H9 (cell line): Measurements from ENCODE around the gene SELENOM. TPM values are rescaled to one million over a fixed set of nuclear protein-coding genes. Genes with fewer than 3 reads are reported as not detected.

Experiments used
- DNase-seq: peaks from one replicate; pipeline ENCODE4 v3.0.0-alpha.2; 2017
- H2AFZ ChIP-seq: one replicate; pipeline ENCODE4 v1.6.1; 2013; ENCODE audit warnings: mild to moderate bottlenecking, low read length, control low read depth, moderate library complexity
- H2AK5ac ChIP-seq: 2 replicates; pipeline ENCODE4 v1.6.1; 2013; ENCODE audit warnings: low read length, control low read depth, mixed read lengths; ENCODE audit not compliant: insufficient read length
- H2BK120ac ChIP-seq: one replicate; pipeline ENCODE4 v1.6.1; 2013; ENCODE audit warnings: low read depth, mild to moderate bottlenecking, low read length, control low read depth, inconsistent platforms; ENCODE audit not compliant: poor library complexity, severe bottlenecking
- H2BK12ac ChIP-seq: 2 replicates; pipeline ENCODE4 v1.6.1; 2013; ENCODE audit warnings: low read length, control low read depth, mixed read lengths, low read depth; ENCODE audit not compliant: insufficient read length
- H2BK15ac ChIP-seq: 2 replicates; pipeline ENCODE4 v1.6.1; 2013; ENCODE audit warnings: low read depth, low read length, control low read depth
- H2BK20ac ChIP-seq: one replicate; pipeline ENCODE4 v1.6.1; 2013; ENCODE audit warnings: low read depth, mild to moderate bottlenecking, low read length, control low read depth, inconsistent platforms; ENCODE audit not compliant: poor library complexity, severe bottlenecking
- H2BK5ac ChIP-seq: 2 replicates; pipeline ENCODE4 v1.6.1; 2013; ENCODE audit warnings: low read length, control low read depth, mixed read lengths; ENCODE audit not compliant: insufficient read length
- H3K14ac ChIP-seq: 2 replicates; pipeline ENCODE4 v1.6.1; 2013; ENCODE audit warnings: low read length, control low read depth; ENCODE audit not compliant: insufficient read depth
- H3K18ac ChIP-seq: 2 replicates; pipeline ENCODE4 v1.6.1; 2013; ENCODE audit warnings: low read depth, mild to moderate bottlenecking, mixed read lengths, low read length, control low read depth; ENCODE audit not compliant: insufficient read length
- H3K23ac ChIP-seq: 2 replicates; pipeline ENCODE4 v1.6.1; 2013; ENCODE audit warnings: low read length, control low read depth, mixed read lengths, low read depth; ENCODE audit not compliant: insufficient read length
- H3K23me2 ChIP-seq: 2 replicates; pipeline ENCODE4 v1.6.1; 2013; ENCODE audit warnings: low read depth, mild to moderate bottlenecking, mixed read lengths, low read length, control low read depth; ENCODE audit not compliant: insufficient read length, poor library complexity, severe bottlenecking
- H3K27ac ChIP-seq: 2 replicates; pipeline ENCODE4 v1.5.1; 2013; ENCODE audit warnings: low read length, control low read depth, mixed read lengths, low read depth; ENCODE audit not compliant: insufficient read length
- H3K27me3 ChIP-seq: 2 replicates; pipeline ENCODE4 v1.6.1; 2013; ENCODE audit warnings: low read length, control low read depth, inconsistent platforms; ENCODE audit not compliant: insufficient read depth
- H3K4ac ChIP-seq: 2 replicates; pipeline ENCODE4 v1.6.1; 2013; ENCODE audit warnings: low read depth, mild to moderate bottlenecking, control low read depth, inconsistent platforms, low read length, moderate library complexity
- H3K4me1 ChIP-seq: 2 replicates; pipeline ENCODE4 v1.6.1; 2013; ENCODE audit warnings: low read length, control low read depth, inconsistent platforms; ENCODE audit not compliant: insufficient read depth
- H3K4me2 ChIP-seq: 2 replicates; pipeline ENCODE4 v1.6.1; 2013; ENCODE audit warnings: low read length, control low read depth, mixed read lengths; ENCODE audit not compliant: insufficient read length, insufficient read depth
- H3K56ac ChIP-seq: 2 replicates; pipeline ENCODE4 v1.6.1; 2013; ENCODE audit warnings: low read depth, mild to moderate bottlenecking, mixed read lengths, low read length, control low read depth; ENCODE audit not compliant: insufficient read length
- H3K79me1 ChIP-seq: 2 replicates; pipeline ENCODE4 v1.6.1; 2013; ENCODE audit warnings: low read depth, mild to moderate bottlenecking, moderate library complexity, low read length, control low read depth, inconsistent platforms; ENCODE audit not compliant: insufficient read depth, poor library complexity, severe bottlenecking
- H3K79me2 ChIP-seq: 2 replicates; pipeline ENCODE4 v1.6.1; 2013; ENCODE audit warnings: low read length, control low read depth, inconsistent platforms; ENCODE audit not compliant: insufficient read depth
- H3K9ac ChIP-seq: 2 replicates; pipeline ENCODE4 v1.6.1; 2013; ENCODE audit warnings: low read length, control low read depth, mixed read lengths; ENCODE audit not compliant: insufficient read length; ENCODE audit errors: extremely low read depth
- H3K9me3 ChIP-seq: one replicate; pipeline ENCODE4 v1.6.1; 2013; ENCODE audit warnings: low read depth, low read length, inconsistent platforms; ENCODE audit not compliant: control insufficient read depth
- H3T11ph ChIP-seq: one replicate; pipeline ENCODE4 v1.6.1; 2013; ENCODE audit warnings: mild to moderate bottlenecking, low read length, control low read depth, inconsistent platforms
- H4K20me1 ChIP-seq: one replicate; pipeline ENCODE4 v1.6.1; 2013; ENCODE audit not compliant: control insufficient read depth, insufficient read length, insufficient read depth
- H4K5ac ChIP-seq: 2 replicates; pipeline ENCODE4 v1.6.1; 2013; ENCODE audit warnings: low read depth, mild to moderate bottlenecking, mixed read lengths, low read length, control low read depth; ENCODE audit not compliant: insufficient read length
- H4K8ac ChIP-seq: replicated peaks from 2 replicates; pipeline ENCODE4 v1.6.1; 2013; ENCODE audit warnings: low read length, control low read depth, mixed read lengths, low read depth; ENCODE audit not compliant: insufficient read length
- H4K91ac ChIP-seq: 2 replicates; pipeline ENCODE4 v1.6.1; 2013; ENCODE audit warnings: low read depth, mild to moderate bottlenecking, moderate library complexity, mixed read lengths, low read length, control low read depth; ENCODE audit not compliant: insufficient read length
- H3K27ac Mint-ChIP-seq, 3 experiments: 2 replicates in 2 of 3; 3 replicates in 1 of 3; pipeline ENCODE4 v1.8.0; 2020 to 2021; ENCODE audit warnings: mixed read lengths in 3 of 3, mild to moderate bottlenecking in 1 of 3, moderate library complexity in 1 of 3
- H3K27me3 Mint-ChIP-seq: 2 replicates; pipeline ENCODE4 v1.8.0; 2021; ENCODE audit warnings: low read depth, mild to moderate bottlenecking, moderate library complexity, mixed read lengths
- H3K36me3 Mint-ChIP-seq, 3 experiments: 2 replicates in 2 of 3; 3 replicates in 1 of 3; pipeline ENCODE4 v1.8.0; 2020 to 2021; ENCODE audit warnings: low read depth in 3 of 3, mixed read lengths in 3 of 3; ENCODE audit not compliant: insufficient read depth in 1 of 3
- H3K4me1 Mint-ChIP-seq, 2 experiments: 2 replicates each; pipeline ENCODE4 v1.8.0; 2020; ENCODE audit warnings: mixed read lengths in 2 of 2
- H3K4me3 Mint-ChIP-seq, 2 experiments: 2 replicates in 1 of 2; 3 replicates in 1 of 2; pipeline ENCODE4 v1.8.0; 2020 to 2021; ENCODE audit warnings: mild to moderate bottlenecking in 2 of 2, mixed read lengths in 2 of 2, moderate library complexity in 1 of 2
- H3K9me3 Mint-ChIP-seq, 2 experiments: 2 replicates in 1 of 2; 3 replicates in 1 of 2; pipeline ENCODE4 v1.8.0; 2020; ENCODE audit warnings: mild to moderate bottlenecking in 2 of 2, mixed read lengths in 2 of 2, moderate library complexity in 1 of 2
- WGBS: extraction: QIAGEN DNeasy Blood & Tissue Kit; methylation state at CpG from one replicate; pipeline ENCODE4 v1.1.7; 2013; ENCODE audit warnings: missing lambda C conversion rate, low lambda C conversion rate, mixed read lengths; ENCODE audit not compliant: insufficient read length; ENCODE audit errors: extremely low coverage; 5-methylcytosine and 5-hydroxymethylcytosine counted together
- total RNA-seq: library from RNA; stranded (reverse); gene quantifications from 2 replicates; pipeline ENCODE4 v1.2.1, GENCODE V29; 2021
- TF ChIP-seq, protein P1 (sequence below): fragments of 200-600 bp; sonication (generic); conservative IDR thresholded peaks from 3 replicates; pipeline ENCODE4 v1.8.0; 2021; ENCODE audit warnings: antibody characterized with exemption, mild to moderate bottlenecking

Gene SELENOM
- total RNA-seq, 1 experiment from 2014 or later = 18.6 TPM

DNA sequence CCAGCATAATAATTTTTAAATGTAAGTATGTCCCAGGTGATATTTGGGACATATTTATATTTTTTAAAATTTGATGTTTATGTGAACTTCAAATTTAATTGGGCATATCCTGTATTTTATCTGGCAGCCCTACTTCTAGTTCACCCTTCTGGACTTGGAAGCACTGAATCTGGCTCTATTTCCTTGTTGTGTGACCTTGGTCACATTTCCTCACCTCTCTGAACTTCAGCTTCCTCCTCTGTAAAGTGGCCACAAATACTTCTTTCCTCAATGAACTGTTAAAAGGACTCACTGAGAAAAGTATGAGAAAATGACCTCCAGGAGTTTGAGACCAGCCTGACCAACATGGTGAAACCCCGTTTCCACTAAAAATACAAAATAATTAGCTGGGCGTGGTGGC lies 44.5 kb upstream of the SELENOM start:
- peaks cover 0 to 4% of the 10 kb centered on the region in 2 experiments; a peak in 2 of 4 replicates for H3K4me1 Mint-ChIP-seq
- no peak overlapping the region for H2AK5ac ChIP-seq
- no peak overlapping the region for H4K91ac ChIP-seq
- no peaks in the 10 kb centered on the region for H3K79me1 ChIP-seq
- H2AFZ ChIP-seq = no peak overlapping the region
- H3K9me3 Mint-ChIP-seq = peaks cover 10 to 14% of the 10 kb centered on the region in 2 experiments
- H3K14ac ChIP-seq = no peak overlapping the region
- no peak overlapping the region for H3T11ph ChIP-seq
- no peak overlapping the region for H2BK120ac ChIP-seq
- H3K27me3 Mint-ChIP-seq = peaks cover 44% of the 10 kb centered on the region
- no peak overlapping the region for H3K9ac ChIP-seq
- WGBS = no CpG with 5 or more reads among the region's 2 CpGs
- H3K23ac ChIP-seq = no peak overlapping the region
- peaks cover 0 to 10% (median 2%) of the 10 kb centered on the region in 3 experiments; a peak in 2 of 7 replicates for H3K36me3 Mint-ChIP-seq
- no peaks in the 10 kb centered on the region for H3K27me3 ChIP-seq
- no peak overlapping the region for H2BK5ac ChIP-seq
- no peak overlapping the region for H2BK15ac ChIP-seq
- H3K4me2 ChIP-seq = no peak overlapping the region
- TF ChIP-seq, protein P1, sequence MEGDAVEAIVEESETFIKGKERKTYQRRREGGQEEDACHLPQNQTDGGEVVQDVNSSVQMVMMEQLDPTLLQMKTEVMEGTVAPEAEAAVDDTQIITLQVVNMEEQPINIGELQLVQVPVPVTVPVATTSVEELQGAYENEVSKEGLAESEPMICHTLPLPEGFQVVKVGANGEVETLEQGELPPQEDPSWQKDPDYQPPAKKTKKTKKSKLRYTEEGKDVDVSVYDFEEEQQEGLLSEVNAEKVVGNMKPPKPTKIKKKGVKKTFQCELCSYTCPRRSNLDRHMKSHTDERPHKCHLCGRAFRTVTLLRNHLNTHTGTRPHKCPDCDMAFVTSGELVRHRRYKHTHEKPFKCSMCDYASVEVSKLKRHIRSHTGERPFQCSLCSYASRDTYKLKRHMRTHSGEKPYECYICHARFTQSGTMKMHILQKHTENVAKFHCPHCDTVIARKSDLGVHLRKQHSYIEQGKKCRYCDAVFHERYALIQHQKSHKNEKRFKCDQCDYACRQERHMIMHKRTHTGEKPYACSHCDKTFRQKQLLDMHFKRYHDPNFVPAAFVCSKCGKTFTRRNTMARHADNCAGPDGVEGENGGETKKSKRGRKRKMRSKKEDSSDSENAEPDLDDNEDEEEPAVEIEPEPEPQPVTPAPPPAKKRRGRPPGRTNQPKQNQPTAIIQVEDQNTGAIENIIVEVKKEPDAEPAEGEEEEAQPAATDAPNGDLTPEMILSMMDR = no peak
- H3K4ac ChIP-seq = no peak overlapping the region
- no peaks in the 10 kb centered on the region for H3K79me2 ChIP-seq
- DNase-seq = no peak
- no peaks in the 10 kb centered on the region for H3K23me2 ChIP-seq
- no peak overlapping the region for H3K27ac ChIP-seq
- no peak overlapping the region for H3K18ac ChIP-seq
- no peaks in the 10 kb centered on the region for H4K20me1 ChIP-seq
- H4K5ac ChIP-seq = no peak overlapping the region
- no peak overlapping the region for H3K56ac ChIP-seq
- H4K8ac ChIP-seq = no peak overlapping the region
- no peaks in the 10 kb centered on the region for H3K4me1 ChIP-seq
- H3K4me3 Mint-ChIP-seq = no peak overlapping the region
- peaks cover 5% of the 10 kb centered on the region for H3K9me3 ChIP-seq
- H3K27ac Mint-ChIP-seq = no peak overlapping the region
- H2BK12ac ChIP-seq = no peak overlapping the region
- no peak overlapping the region for H2BK20ac ChIP-seq
